Measurements from ENCODE around the gene CENPP.

The CENPP gene

GRCh38 chr9:92664394-92665152 is 338.8 kb downstream of the CENPP start:
- peak; percentile 6 for DNase-seq

GRCh38 chr9:92665836-92666235 is 340.1 kb downstream of the CENPP start:
- no peak for DNase-seq

GRCh38 chr9:92666236-92666635 is 340.5 kb downstream of the CENPP start:
- DNase-seq = no peak

GRCh38 chr9:92666912-92667532 is 341.3 kb downstream of the CENPP start:
- DNase-seq = no peak

- DNase-seq = peak; percentile 58
Observed at GRCh38 chr9:92668746-92669526, 343.2 kb downstream of the CENPP start.

- peak; percentile 39 for DNase-seq
Observed at GRCh38 chr9:92669527-92669889, 343.8 kb downstream of the CENPP start.

Measured in stimulated activated CD4-positive, alpha-beta T cell treated with anti-CD3 and anti-CD28 coated beads, Interleukin-4, amount 100 ng/mL, for 24 hours (primary cell).